HepG2 (cell line): ENCODE results near the gene SPIRE1. TPM values are rescaled to one million over a fixed set of nuclear protein-coding genes. Genes with fewer than 3 reads are reported as not detected.

Experiments used
- ARNT ChIP-seq: fragments of 450-650 bp; IDR thresholded peaks from 2 replicates; pipeline ENCODE4 v1.6.1; 2017
- CEBPZ ChIP-seq: IDR thresholded peaks from 2 replicates; pipeline ENCODE4 v1.6.1; 2012; ENCODE audit warnings: low read length, improper control_type of control experiment
- DNMT3B ChIP-seq: conservative IDR thresholded peaks from 2 replicates; pipeline ENCODE4 v1.6.1; 2016; ENCODE audit warnings: missing biosample characterization, control low read depth
- MAFK ChIP-seq, 2 experiments: IDR thresholded peaks in 1 of 2; conservative IDR thresholded peaks in 1 of 2; 2 replicates each; pipeline ENCODE4 v1.6.1; 2011; ENCODE audit warnings: improper control_type of control experiment in 2 of 2, low read length in 2 of 2
- NBN ChIP-seq: fragments of 450-650 bp; conservative IDR thresholded peaks from 2 replicates; pipeline ENCODE4 v1.6.1; 2017
- NR1H2 ChIP-seq: sonication (generic); formaldehyde crosslinking; IDR thresholded peaks from 2 replicates; pipeline ENCODE4 v1.8.1; 2022; ENCODE audit warnings: low read depth, missing genetic modification reagents, borderline replicate concordance
- SALL2 ChIP-seq: sonication (generic); formaldehyde crosslinking; IDR thresholded peaks from 2 replicates; pipeline ENCODE4 v1.8.1; 2023; ENCODE audit warnings: mild to moderate bottlenecking, missing genetic modification reagents, inconsistent platforms
- SATB2 ChIP-seq: sonication (generic); formaldehyde crosslinking; IDR thresholded peaks from 2 replicates; pipeline ENCODE4 v1.5.0; 2020; ENCODE audit warnings: missing genetic modification reagents
- ZBTB39 ChIP-seq: sonication (generic); formaldehyde crosslinking; IDR thresholded peaks from 2 replicates; pipeline ENCODE4 v1.5.0; 2020; ENCODE audit warnings: missing genetic modification reagents
- ZBTB43 ChIP-seq: sonication (generic); formaldehyde crosslinking; conservative IDR thresholded peaks from 2 replicates; pipeline ENCODE4 v1.4.0; 2020; ENCODE audit warnings: missing genetic modification reagents
- ZC3H4 ChIP-seq: sonication (generic); formaldehyde crosslinking; IDR thresholded peaks from 2 replicates; pipeline ENCODE4 v1.4.0; 2020; ENCODE audit warnings: missing genetic modification reagents, borderline replicate concordance
- ZNF121 ChIP-seq: sonication (generic); formaldehyde crosslinking; IDR thresholded peaks from 2 replicates; pipeline ENCODE4 v1.5.0; 2020; ENCODE audit warnings: mild to moderate bottlenecking, missing genetic modification reagents
- ZNF235 ChIP-seq: sonication (generic); formaldehyde crosslinking; IDR thresholded peaks from 2 replicates; pipeline ENCODE4 v1.8.1; 2023; ENCODE audit warnings: mild to moderate bottlenecking, missing genetic modification reagents, borderline replicate concordance
- ZNF547 ChIP-seq: sonication (generic); formaldehyde crosslinking; IDR thresholded peaks from 2 replicates; pipeline ENCODE4 v1.5.1; 2020; ENCODE audit warnings: mild to moderate bottlenecking, missing genetic modification reagents
- ZNF607 ChIP-seq: sonication (generic); formaldehyde crosslinking; IDR thresholded peaks from 2 replicates; pipeline ENCODE4 v1.5.1; 2020; ENCODE audit warnings: missing genetic modification reagents, mild to moderate bottlenecking, borderline replicate concordance
- polyA plus RNA-seq, 8 experiments: library from polyadenylated mRNA; depleted of rRNA in 3 of 8; stranded (reverse) in 7 of 8; unstranded in 1 of 8; fragments of >200 nt; fragmentation: Illumina TruSeq in 4 of 8; extraction: Trizol in 4 of 8; gene quantifications; 2 replicates each; pipeline versions ENCODE4 v1.2.1 to v1.2.3, GENCODE V29; 2011 to 2016; ENCODE audit warnings: low read depth in 4 of 8, missing spikeins in 1 of 8, mixed read lengths in 1 of 8; ENCODE audit not compliant: insufficient read depth in 1 of 8
- total RNA-seq, 5 experiments: library from RNA; depleted of rRNA; stranded (reverse); fragments of >200 nt; fragmentation: Illumina TruSeq; extraction: Trizol; gene quantifications; 2 replicates each; pipeline ENCODE4 v1.2.3, GENCODE V29; 2016; ENCODE audit warnings: low read depth in 1 of 5
- TF ChIP-seq, protein P1 (sequence below): sonication (generic); formaldehyde crosslinking; IDR thresholded peaks from 2 replicates; pipeline ENCODE4 v1.4.0; 2020; ENCODE audit warnings: missing genetic modification reagents
- TF ChIP-seq, protein P2 (sequence below): sonication (generic); formaldehyde crosslinking; IDR thresholded peaks from 2 replicates; pipeline ENCODE4 v1.4.0; 2020; ENCODE audit warnings: missing genetic modification reagents
- TF ChIP-seq, protein P3 (sequence below): sonication (generic); formaldehyde crosslinking; IDR thresholded peaks from 2 replicates; pipeline ENCODE4 v1.5.0; 2020; ENCODE audit warnings: mild to moderate bottlenecking, missing genetic modification reagents

SPIRE1 gene
- total and polyA plus RNA-seq, 2 of the 13 experiments (the other 11 are each of a cell fraction or from before 2014, with no cell fraction given) = 9.9 to 21.3 TPM

DNA sequence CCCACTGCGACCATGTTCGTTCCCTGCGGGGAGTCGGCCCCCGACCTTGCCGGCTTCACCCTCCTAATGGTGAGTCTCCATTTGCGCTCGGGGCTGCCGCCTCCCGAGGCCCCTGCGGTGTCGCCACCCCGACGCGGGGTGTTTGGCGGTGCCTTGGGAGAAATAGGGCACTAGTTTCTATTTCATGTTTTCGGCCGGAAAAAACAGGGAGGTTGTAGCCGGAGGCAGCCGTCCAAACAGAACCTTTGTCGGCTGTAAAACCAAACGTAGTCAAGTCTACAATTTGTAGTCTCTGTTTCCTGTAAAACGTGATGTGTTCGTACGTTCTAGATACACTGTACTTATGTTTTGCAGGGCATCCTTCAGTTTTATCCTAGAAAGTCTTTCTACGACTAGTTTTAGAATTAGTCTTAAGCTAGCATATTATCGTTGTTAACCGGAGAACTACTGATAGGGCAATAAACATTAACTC lies 45.2 kb upstream of the SPIRE1 start (continued):
- TF ChIP-seq ZBTB39 (CRISPR knock-in tag) (no peak), NBN (no peak), ZC3H4 (CRISPR knock-in tag) (no peak), SALL2 (CRISPR knock-in tag) (no peak), DNMT3B (CRISPR knock-in tag) (no peak), SATB2 (no peak), CEBPZ (no peak), ZNF607 (CRISPR knock-in tag) (no peak), ARNT (no peak), ZBTB43 (CRISPR knock-in tag) (no peak; the same call in 1 of the 2 replicates), ZNF547 (CRISPR knock-in tag) (no peak), ZNF121 (CRISPR knock-in tag) (no peak), NR1H2 (no peak), ZNF235 (CRISPR knock-in tag) (no peak), MAFK (conservative IDR thresholded peaks at IDR 0.05 in 1 of 2, IDR thresholded peaks at IDR 0.05 in 1 of 2; ENCODE audit: low read length in 2 of 2) (no peak)
- TF ChIP-seq, protein P1, sequence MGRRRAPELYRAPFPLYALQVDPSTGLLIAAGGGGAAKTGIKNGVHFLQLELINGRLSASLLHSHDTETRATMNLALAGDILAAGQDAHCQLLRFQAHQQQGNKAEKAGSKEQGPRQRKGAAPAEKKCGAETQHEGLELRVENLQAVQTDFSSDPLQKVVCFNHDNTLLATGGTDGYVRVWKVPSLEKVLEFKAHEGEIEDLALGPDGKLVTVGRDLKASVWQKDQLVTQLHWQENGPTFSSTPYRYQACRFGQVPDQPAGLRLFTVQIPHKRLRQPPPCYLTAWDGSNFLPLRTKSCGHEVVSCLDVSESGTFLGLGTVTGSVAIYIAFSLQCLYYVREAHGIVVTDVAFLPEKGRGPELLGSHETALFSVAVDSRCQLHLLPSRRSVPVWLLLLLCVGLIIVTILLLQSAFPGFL (CRISPR knock-in tag) = no peak
- TF ChIP-seq, protein P2, sequence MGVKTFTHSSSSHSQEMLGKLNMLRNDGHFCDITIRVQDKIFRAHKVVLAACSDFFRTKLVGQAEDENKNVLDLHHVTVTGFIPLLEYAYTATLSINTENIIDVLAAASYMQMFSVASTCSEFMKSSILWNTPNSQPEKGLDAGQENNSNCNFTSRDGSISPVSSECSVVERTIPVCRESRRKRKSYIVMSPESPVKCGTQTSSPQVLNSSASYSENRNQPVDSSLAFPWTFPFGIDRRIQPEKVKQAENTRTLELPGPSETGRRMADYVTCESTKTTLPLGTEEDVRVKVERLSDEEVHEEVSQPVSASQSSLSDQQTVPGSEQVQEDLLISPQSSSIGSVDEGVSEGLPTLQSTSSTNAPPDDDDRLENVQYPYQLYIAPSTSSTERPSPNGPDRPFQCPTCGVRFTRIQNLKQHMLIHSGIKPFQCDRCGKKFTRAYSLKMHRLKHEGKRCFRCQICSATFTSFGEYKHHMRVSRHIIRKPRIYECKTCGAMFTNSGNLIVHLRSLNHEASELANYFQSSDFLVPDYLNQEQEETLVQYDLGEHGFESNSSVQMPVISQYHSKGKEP = no peak
- TF ChIP-seq, protein P3, sequence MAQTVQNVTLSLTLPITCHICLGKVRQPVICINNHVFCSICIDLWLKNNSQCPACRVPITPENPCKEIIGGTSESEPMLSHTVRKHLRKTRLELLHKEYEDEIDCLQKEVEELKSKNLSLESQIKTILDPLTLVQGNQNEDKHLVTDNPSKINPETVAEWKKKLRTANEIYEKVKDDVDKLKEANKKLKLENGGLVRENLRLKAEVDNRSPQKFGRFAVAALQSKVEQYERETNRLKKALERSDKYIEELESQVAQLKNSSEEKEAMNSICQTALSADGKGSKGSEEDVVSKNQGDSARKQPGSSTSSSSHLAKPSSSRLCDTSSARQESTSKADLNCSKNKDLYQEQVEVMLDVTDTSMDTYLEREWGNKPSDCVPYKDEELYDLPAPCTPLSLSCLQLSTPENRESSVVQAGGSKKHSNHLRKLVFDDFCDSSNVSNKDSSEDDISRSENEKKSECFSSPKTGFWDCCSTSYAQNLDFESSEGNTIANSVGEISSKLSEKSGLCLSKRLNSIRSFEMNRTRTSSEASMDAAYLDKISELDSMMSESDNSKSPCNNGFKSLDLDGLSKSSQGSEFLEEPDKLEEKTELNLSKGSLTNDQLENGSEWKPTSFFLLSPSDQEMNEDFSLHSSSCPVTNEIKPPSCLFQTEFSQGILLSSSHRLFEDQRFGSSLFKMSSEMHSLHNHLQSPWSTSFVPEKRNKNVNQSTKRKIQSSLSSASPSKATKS = no peak
